ENCODE results near the gene RAB26. TPM values are rescaled to one million over a fixed set of nuclear protein-coding genes. Genes with fewer than 3 reads are reported as not detected.

RAB26 gene
- total and polyA plus RNA-seq, 4 donors: 1.9 to 3.9 (median 3.0) TPM

- Histone ChIP-seq H3K9me3 (ENCODE audit: control insufficient read depth in 4 of 4, low read length in 3 of 4) (no peaks in the 10 kb centered on the region), H3K4me3 (ENCODE audit: low read depth in 1 of 3, low read length in 3 of 3) (no peak overlapping the region), H3K27ac (ENCODE audit: low read depth in 1 of 2, low read length in 2 of 2) (no peak overlapping the region), H3K27me3 (ENCODE audit: control insufficient read depth in 4 of 4, insufficient read depth in 4 of 4, low read length in 3 of 4) (no peaks in the 10 kb centered on the region), H3K4me1 (ENCODE audit: control insufficient read depth in 4 of 4, insufficient read depth in 4 of 4, low read length in 3 of 4) (no peaks in the 10 kb centered on the region), H3K36me3 (ENCODE audit: control insufficient read depth in 4 of 4, insufficient read depth in 3 of 4, low read depth in 1 of 4, low read length in 3 of 4) (peaks cover 0 to 7% (median 3%) of the 10 kb centered on the region in 4 donors), H3K9ac (ENCODE audit: low read depth in 1 of 2, low read length in 2 of 2) (no peak overlapping the region)
- TF ChIP-seq FOXA2 (IDR thresholded peaks at IDR 0.05) (no peak), RXRA (IDR thresholded peaks at IDR 0.05) (no peak), NR2F2 (IDR thresholded peaks at IDR 0.05) (no peak), TAF1 (conservative IDR thresholded peaks at IDR 0.05) (no peak), MAX (IDR thresholded peaks at IDR 0.05) (no peak), FOXA1 (IDR thresholded peaks at IDR 0.05) (no peak), JUND (IDR thresholded peaks at IDR 0.05) (no peak), HNF4A (conservative IDR thresholded peaks at IDR 0.05) (no peak), GABPA (IDR thresholded peaks at IDR 0.05 in 1 of 2, conservative IDR thresholded peaks at IDR 0.05 in 1 of 2) (no peak), ZBTB33 (IDR thresholded peaks at IDR 0.05) (no peak), RAD21 (IDR thresholded peaks at IDR 0.05) (no peak), HNF4G (IDR thresholded peaks at IDR 0.05) (no peak), CTCF (IDR thresholded peaks at IDR 0.05; ENCODE audit: low read depth, low read length, missing input control) (no peak), YY1 (IDR thresholded peaks at IDR 0.05) (no peak), EGR1 (IDR thresholded peaks at IDR 0.05; ENCODE audit: low read depth in 2 of 2) (no peak), REST (IDR thresholded peaks at IDR 0.05) (no peak)
- no peak for DNase-seq (ENCODE audit: low spot score)
- WGBS: 93% methylated on average over 20 of the region's 20 CpGs
Observed at GRCh38 chr16:2181952-2182351, 33.5 kb downstream of the RAB26 start.

- Histone ChIP-seq H3K9ac (ENCODE audit: low read depth in 1 of 2, low read length in 2 of 2) (no peak overlapping the region), H3K4me1 (ENCODE audit: control insufficient read depth in 4 of 4, insufficient read depth in 4 of 4, low read length in 3 of 4) (no peaks in the 10 kb centered on the region), H3K4me3 (ENCODE audit: low read depth in 1 of 3, low read length in 3 of 3) (no peak overlapping the region), H3K36me3 (ENCODE audit: control insufficient read depth in 4 of 4, insufficient read depth in 3 of 4, low read depth in 1 of 4, low read length in 3 of 4) (no peaks in the 10 kb centered on the region), H3K27ac (ENCODE audit: low read depth in 1 of 2, low read length in 2 of 2) (no peak overlapping the region), H3K9me3 (ENCODE audit: control insufficient read depth in 4 of 4, low read length in 3 of 4) (no peaks in the 10 kb centered on the region), H3K27me3 (ENCODE audit: control insufficient read depth in 4 of 4, insufficient read depth in 4 of 4, low read length in 3 of 4) (no peaks in the 10 kb centered on the region)
- 94% methylated on average over 30 of the region's 30 CpGs for WGBS
- TF ChIP-seq SP1 (IDR thresholded peaks at IDR 0.05): no peak
- no peak for TF ChIP-seq NR2F2 (IDR thresholded peaks at IDR 0.05)
- no peak for TF ChIP-seq HNF4A (conservative IDR thresholded peaks at IDR 0.05)
- DNase-seq (ENCODE audit: low spot score): no peak
Observed at GRCh38 chr16:2183671-2184070, 35.2 kb downstream of the RAB26 start.

Data from liver (tissue), 9 donors.